Immature natural killer cell (primary cell): Measurements from ENCODE around the gene RFX2. TPM values are rescaled to one million over a fixed set of nuclear protein-coding genes. Genes with fewer than 3 reads are reported as not detected.
"Not testable (repeated sequence)": the region's sequence is repeated elsewhere in the genome, so short reads cannot be mapped to it uniquely, and the experiment has no call there.

Experiments used
- DNase-seq, 3 donors: peaks; one replicate each; pipeline ENCODE4 v3.0.0; 2022; ENCODE audit warnings: mixed read lengths in 1 of 3
- H3K27ac Mint-ChIP-seq, 6 donors: one replicate each; pipeline ENCODE4 v1.8.0; 2020; ENCODE audit warnings: mixed read lengths in 6 of 6, mild to moderate bottlenecking in 5 of 6, inconsistent platforms in 4 of 6, moderate library complexity in 3 of 6
- H3K27me3 Mint-ChIP-seq, 3 donors: one replicate each; pipeline ENCODE4 v1.8.0; 2020 to 2021; ENCODE audit warnings: low read depth in 3 of 3, mild to moderate bottlenecking in 3 of 3, mixed read lengths in 3 of 3, moderate library complexity in 3 of 3, inconsistent platforms in 1 of 3
- H3K36me3 Mint-ChIP-seq, 3 donors: one replicate each; pipeline ENCODE4 v1.8.0; 2020; ENCODE audit warnings: mixed read lengths in 3 of 3, inconsistent platforms in 2 of 3, mild to moderate bottlenecking in 2 of 3
- H3K4me1 Mint-ChIP-seq, 2 donors: one replicate each; pipeline ENCODE4 v1.8.0; 2020; ENCODE audit warnings: inconsistent platforms in 2 of 2, mild to moderate bottlenecking in 2 of 2, mixed read lengths in 2 of 2, moderate library complexity in 1 of 2
- H3K4me3 Mint-ChIP-seq, 5 donors: one replicate each; pipeline ENCODE4 v1.8.0; 2020; ENCODE audit warnings: mild to moderate bottlenecking in 5 of 5, mixed read lengths in 5 of 5, inconsistent platforms in 3 of 5, moderate library complexity in 3 of 5
- H3K9me3 Mint-ChIP-seq, 6 donors: one replicate each; pipeline ENCODE4 v1.8.0; 2020; ENCODE audit warnings: mild to moderate bottlenecking in 6 of 6, mixed read lengths in 6 of 6, inconsistent platforms in 4 of 6, moderate library complexity in 3 of 6
- polyA plus RNA-seq, 3 donors: library from polyadenylated mRNA; unstranded; fragments of 300-500 nt; fragmentation: Illumina TruSeq; gene quantifications; one replicate each; pipeline ENCODE4 v1.2.3, GENCODE V29; 2021

Gene RFX2
- polyA plus RNA-seq, 3 donors from 2014 or later: 2.2 to 3.9 TPM; not detected in 1

DNA sequence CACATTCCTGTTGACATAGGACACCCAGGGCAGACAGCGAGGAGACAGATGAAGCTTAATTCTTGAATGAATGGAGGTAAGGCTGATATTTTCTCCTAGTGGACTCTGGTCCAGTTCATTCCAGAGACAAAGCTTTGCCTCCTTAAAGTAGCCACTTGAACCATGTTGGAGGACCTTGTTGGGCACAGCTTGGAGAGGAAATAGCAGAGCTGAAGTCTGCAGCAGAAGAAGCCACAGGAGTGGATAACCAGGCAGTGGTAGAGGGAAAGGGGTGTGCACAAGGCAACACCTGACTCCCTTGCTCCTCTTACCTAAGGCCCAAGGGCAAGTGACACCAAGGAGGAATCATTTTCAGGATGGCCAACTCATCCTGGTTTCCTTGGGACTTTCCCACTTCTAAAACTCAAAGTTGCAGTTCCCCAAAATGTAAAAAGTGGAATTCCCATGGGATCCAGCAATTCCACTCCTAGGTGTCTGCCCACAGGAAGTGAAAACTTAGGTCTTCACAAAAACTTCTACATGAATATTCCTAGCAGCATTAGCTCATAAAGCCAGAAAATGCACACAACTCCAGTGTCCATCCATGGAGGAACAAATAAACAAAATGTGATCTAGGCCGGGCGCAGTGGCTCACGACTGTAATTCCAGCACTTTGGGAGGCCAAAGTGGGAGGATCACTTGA is 6.6 kb upstream of the RFX2 start:
- Mint-ChIP-seq H3K27ac (no peak overlapping the region), H3K27me3 (peaks cover 0 to 8% (median 5%) of the 10 kb centered on the region in 3 donors), H3K36me3 (peaks cover 4 to 7% (median 7%) of the 10 kb centered on the region in 3 donors), H3K9me3 (peaks cover 2 to 12% (median 9%) of the 10 kb centered on the region in 6 donors), H3K4me1 (no peaks in the 10 kb centered on the region), H3K4me3 (no peak overlapping the region)
- no peak for DNase-seq

- Mint-ChIP-seq H3K4me1 (peaks cover 3 to 5% of the 10 kb centered on the region in 2 donors), H3K4me3 (no peak overlapping the region)
These were observed 5.7 kb upstream of the RFX2 start for GRCh38 chr19:6115992-6116391.

DNA sequence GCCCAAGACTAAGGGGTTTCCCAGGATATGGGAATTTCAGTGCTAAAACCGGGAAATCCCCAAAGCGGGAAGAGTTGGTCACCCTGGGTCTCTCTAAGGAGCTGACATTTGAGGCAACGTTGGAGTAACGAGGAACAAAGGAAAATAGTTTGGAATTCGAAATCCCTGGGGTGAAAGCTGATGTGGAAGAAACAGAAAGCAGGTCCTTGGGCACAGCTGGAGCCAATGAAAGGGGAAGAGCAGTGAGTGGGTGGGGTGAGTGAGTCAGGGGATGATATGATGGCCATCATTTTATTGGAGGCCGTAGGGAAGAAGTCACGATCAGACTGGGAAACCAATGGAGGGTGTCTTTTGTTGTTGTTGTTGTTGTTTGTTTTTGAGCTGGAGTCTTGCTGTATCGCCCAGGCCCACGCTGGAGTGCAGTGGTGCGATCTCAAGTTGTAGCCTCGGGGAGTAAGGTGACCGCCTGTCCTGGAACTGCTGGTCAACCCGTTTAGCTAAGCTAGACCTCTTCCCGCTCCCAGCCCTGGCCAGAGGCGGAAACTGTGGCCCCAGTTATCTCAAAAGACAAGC is 3.4 kb upstream of the RFX2 start:
- no peak overlapping the region for H3K27ac Mint-ChIP-seq

More at GRCh38 chr19:6115992-6116391, 5.7 kb upstream of the RFX2 start:
- peaks cover 4 to 7% (median 7%) of the 10 kb centered on the region in 3 donors for H3K36me3 Mint-ChIP-seq
- peaks cover 2 to 12% (median 9%) of the 10 kb centered on the region in 6 donors for H3K9me3 Mint-ChIP-seq
- H3K27ac Mint-ChIP-seq: no peak overlapping the region
- peaks cover 0 to 8% (median 8%) of the 10 kb centered on the region in 3 donors for H3K27me3 Mint-ChIP-seq
- DNase-seq: no peak

DNA sequence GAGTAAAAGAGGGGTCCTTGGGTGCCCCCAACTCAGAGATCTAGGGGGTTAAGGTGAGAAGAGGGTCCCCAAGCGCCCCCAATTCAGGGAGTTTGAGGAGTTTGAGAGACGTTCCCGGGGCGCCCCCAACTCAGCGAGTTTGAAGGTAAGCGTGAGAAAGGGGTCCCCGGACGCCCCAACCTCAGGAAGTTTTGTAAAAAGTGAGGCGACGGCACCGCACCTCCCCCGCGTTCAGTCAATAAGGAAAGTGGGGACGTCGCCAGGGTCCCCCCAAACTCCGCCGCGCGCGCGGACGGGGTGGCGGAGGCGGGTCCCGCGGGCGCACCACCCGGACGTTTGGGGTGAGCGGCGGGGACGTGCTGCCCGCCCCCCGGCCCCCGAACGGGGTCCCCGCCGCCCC is 353 bp downstream of the RFX2 start:
- DNase-seq: no peak
- peaks cover 0 to 4% (median 0%) of the 10 kb centered on the region in 6 donors for H3K9me3 Mint-ChIP-seq
- peaks cover 23 to 26% of the 10 kb centered on the region in 2 donors for H3K4me1 Mint-ChIP-seq
- peak overlapping the region in 5 of 6 donors; percentile 66 to 90 (median 88) for H3K27ac Mint-ChIP-seq
- H3K4me3 Mint-ChIP-seq: peak overlapping the region; percentile 76 to 95 (median 91)
- no peaks in the 10 kb centered on the region for H3K36me3 Mint-ChIP-seq
- H3K27me3 Mint-ChIP-seq: peaks cover 12 to 24% (median 23%) of the 10 kb centered on the region in 3 donors

More for the DNA sequence above, 3.4 kb upstream of the RFX2 start:
- Mint-ChIP-seq H3K9me3 (peaks cover 0 to 2% (median 1%) of the 10 kb centered on the region in 6 donors), H3K27me3 (peaks cover 8 to 17% (median 12%) of the 10 kb centered on the region in 3 donors), H3K36me3 (peaks cover 0 to 3% (median 0%) of the 10 kb centered on the region in 3 donors), H3K4me1 (peaks cover 15 to 17% of the 10 kb centered on the region in 2 donors), H3K4me3 (no peak overlapping the region)
- no peak for DNase-seq

- H3K4me1 Mint-ChIP-seq: peaks cover 23 to 26% of the 10 kb centered on the region in 2 donors
- H3K27ac Mint-ChIP-seq: peak overlapping the region in 5 of 6 donors; percentile 66 to 90 (median 88)
- DNase-seq: peak; percentile 56 to 62 (median 57)
- peaks cover 12 to 26% (median 23%) of the 10 kb centered on the region in 3 donors for H3K27me3 Mint-ChIP-seq
- peak overlapping the region; percentile 76 to 95 (median 91) for H3K4me3 Mint-ChIP-seq
- H3K9me3 Mint-ChIP-seq: peaks cover 0 to 4% (median 0%) of the 10 kb centered on the region in 6 donors
- no peaks in the 10 kb centered on the region for H3K36me3 Mint-ChIP-seq
These were observed 1.3 kb downstream of the RFX2 start for GRCh38 chr19:6108721-6109633.

DNA sequence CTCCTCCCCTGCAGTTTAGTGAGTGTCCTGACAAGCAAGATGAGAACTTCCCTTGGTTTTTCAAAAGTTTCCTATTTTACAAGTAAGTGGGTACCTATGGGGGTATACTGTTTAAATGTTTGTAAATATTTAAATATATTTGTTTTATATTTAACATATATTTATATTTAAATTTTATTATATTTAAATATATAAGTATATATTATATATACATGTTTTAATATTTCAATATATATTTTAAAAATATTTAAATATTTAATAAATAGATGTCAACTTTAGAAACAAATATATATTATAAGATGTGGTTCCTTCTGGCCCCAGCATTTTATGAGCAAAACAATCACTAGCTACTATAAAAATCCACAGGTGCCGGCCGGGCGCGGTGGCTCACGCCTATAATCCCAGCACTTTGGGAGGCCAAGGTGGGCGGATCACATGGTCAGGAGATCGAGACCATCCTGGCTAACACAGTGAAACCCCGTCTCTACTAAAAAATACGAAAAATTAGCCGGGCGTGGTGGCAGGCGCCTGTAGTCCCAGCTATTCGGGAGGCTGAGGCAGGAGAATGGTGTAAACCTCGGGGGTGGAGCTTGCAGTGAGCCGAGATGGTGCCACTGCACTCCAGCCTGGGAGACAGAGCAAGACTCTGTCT is 3.5 kb downstream of the RFX2 start:
- not testable (repeated sequence) for H3K36me3 Mint-ChIP-seq, H3K9me3 Mint-ChIP-seq, DNase-seq, H3K27ac Mint-ChIP-seq, H3K4me3 Mint-ChIP-seq
- Mint-ChIP-seq H3K27me3 (peaks cover 12 to 25% (median 23%) of the 10 kb centered on the region in 3 donors), H3K4me1 (peaks cover 24 to 29% of the 10 kb centered on the region in 2 donors)

DNA sequence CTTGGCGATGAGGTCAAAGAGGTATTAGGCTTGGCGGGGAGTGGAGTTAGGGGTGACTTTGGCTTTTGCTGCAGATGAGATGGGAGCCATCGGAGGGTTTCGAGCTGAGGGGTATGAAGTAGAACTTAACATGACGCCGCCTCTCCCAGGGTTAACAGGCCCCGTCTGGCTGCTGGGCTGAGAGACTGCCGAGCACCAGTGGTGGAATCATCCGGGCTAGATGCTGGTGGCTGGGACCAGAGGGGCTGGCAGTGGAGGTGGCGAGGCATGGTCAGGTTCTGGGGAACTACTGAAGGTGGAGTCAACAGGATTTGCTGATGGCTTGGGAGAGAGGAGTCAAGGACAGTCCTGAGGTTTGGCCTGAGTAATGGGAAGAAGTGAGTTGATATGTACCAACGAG is 4.9 kb downstream of the RFX2 start:
- Mint-ChIP-seq H3K9me3 (peaks cover 0 to 2% (median 0%) of the 10 kb centered on the region in 6 donors), H3K27ac (no peak overlapping the region), H3K4me3 (no peak overlapping the region), H3K4me1 (peaks cover 30 to 37% of the 10 kb centered on the region in 2 donors), H3K36me3 (peaks cover 0 to 6% (median 1%) of the 10 kb centered on the region in 3 donors), H3K27me3 (peaks cover 12 to 24% (median 22%) of the 10 kb centered on the region in 3 donors)
- DNase-seq: no peak

DNA sequence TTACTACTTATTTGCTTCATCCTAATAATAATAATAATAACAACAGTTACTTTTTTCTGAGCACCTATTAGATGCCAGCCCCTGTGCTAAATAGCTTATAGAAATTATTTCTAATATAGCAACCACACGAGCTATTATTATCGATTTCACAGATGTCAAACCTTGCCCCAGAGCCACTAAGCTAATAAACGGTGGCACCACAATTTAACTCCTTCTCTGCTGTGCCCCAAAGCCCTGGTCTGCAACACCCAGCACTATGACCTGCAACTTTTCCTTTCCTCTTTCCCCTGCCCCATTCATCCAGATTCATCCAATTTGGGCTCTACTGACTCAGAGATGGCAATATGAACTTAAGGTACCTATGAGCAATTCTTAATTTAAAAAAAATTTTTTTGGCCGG is 6.4 kb downstream of the RFX2 start:
- peaks cover 28 to 37% of the 10 kb centered on the region in 2 donors for H3K4me1 Mint-ChIP-seq
- H3K36me3 Mint-ChIP-seq: peaks cover 5 to 10% (median 5%) of the 10 kb centered on the region in 3 donors
- H3K27ac Mint-ChIP-seq: no peak overlapping the region
- H3K9me3 Mint-ChIP-seq: peaks cover 0 to 5% (median 0%) of the 10 kb centered on the region in 6 donors
- DNase-seq: no peak
- H3K27me3 Mint-ChIP-seq: peaks cover 9 to 21% (median 14%) of the 10 kb centered on the region in 3 donors
- H3K4me3 Mint-ChIP-seq: no peak overlapping the region

DNA sequence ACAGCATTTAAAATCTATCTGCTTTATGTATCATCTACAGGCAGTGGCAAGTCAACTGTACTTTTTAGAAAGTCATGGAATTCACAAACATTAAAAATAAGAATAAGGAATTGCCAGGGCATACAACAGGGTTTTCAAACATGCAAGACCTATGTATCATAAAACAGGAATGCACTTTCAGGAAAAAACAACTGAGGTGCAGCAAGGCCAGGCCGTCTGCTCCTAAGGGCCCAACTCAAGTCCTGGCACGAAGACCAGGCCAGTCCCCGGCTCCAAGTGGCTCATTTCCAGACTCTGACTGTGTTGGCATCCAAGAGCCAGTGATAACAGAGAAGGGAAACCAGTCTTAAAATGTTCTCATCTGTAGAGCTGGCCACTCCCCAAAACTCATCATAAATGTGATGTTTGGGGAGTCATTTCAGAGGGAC is 7.1 kb downstream of the RFX2 start:
- Mint-ChIP-seq H3K4me3 (no peak overlapping the region), H3K9me3 (peaks cover 0 to 5% (median 0%) of the 10 kb centered on the region in 6 donors), H3K27me3 (peaks cover 3 to 14% (median 8%) of the 10 kb centered on the region in 3 donors), H3K36me3 (peaks cover 5 to 10% (median 5%) of the 10 kb centered on the region in 3 donors), H3K4me1 (peaks cover 21 to 30% of the 10 kb centered on the region in 2 donors), H3K27ac (no peak overlapping the region)
- no peak for DNase-seq

- H3K4me3 Mint-ChIP-seq: peak overlapping the region in 2 of 5 donors; percentile 11 to 45
- H3K27me3 Mint-ChIP-seq: peaks cover 3 to 9% (median 6%) of the 10 kb centered on the region in 3 donors
- no peak overlapping the region for H3K27ac Mint-ChIP-seq
- DNase-seq: no peak
- peaks cover 18 to 26% of the 10 kb centered on the region in 2 donors for H3K4me1 Mint-ChIP-seq
- peaks cover 0 to 5% (median 0%) of the 10 kb centered on the region in 6 donors for H3K9me3 Mint-ChIP-seq
- peaks cover 5 to 10% (median 5%) of the 10 kb centered on the region in 3 donors for H3K36me3 Mint-ChIP-seq
These were observed 8.3 kb downstream of the RFX2 start for GRCh38 chr19:6101991-6102390.

DNA sequence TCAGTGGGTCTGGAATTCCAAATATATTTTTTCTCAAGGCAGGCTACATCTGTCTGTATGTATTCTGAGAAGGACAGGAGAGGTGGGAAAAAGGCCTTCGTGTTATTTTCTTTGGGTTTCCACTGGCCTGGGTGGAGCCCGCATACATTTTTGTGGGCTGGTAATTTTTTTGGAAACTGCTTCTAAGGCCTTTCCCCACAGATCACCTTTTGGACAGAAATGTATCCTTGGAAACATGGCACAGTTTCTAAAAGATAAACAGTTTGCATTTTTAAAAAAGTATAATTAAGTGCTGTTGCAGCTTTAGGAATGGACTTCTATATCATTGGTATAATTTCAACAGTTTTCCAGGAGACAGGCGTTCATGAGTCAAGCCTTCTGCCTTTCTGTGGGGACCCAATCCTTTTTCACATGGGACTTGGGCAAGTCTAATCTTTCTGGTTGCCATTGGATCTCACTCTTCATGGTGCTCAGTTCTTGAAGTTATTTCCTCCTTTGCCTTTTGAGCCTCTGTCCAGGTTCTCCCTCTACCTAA is 8.9 kb downstream of the RFX2 start:
- Mint-ChIP-seq H3K27ac (peak overlapping the region in 2 of 6 donors; percentile 56 to 73), H3K36me3 (peaks cover 5 to 10% (median 5%) of the 10 kb centered on the region in 3 donors), H3K4me1 (peaks cover 18 to 26% of the 10 kb centered on the region in 2 donors), H3K27me3 (peaks cover 3 to 9% (median 8%) of the 10 kb centered on the region in 3 donors), H3K9me3 (peaks cover 0 to 5% (median 0%) of the 10 kb centered on the region in 6 donors), H3K4me3 (peak overlapping the region in 1 of 5 donors; percentile 16)
- no peak for DNase-seq

GRCh38 chr19:6100284-6100915 is 9.9 kb downstream of the RFX2 start:
- Mint-ChIP-seq H3K27me3 (peaks cover 3 to 9% (median 8%) of the 10 kb centered on the region in 3 donors), H3K36me3 (peaks cover 5 to 10% (median 5%) of the 10 kb centered on the region in 3 donors), H3K4me1 (peaks cover 18 to 26% of the 10 kb centered on the region in 2 donors), H3K9me3 (peaks cover 0 to 5% (median 0%) of the 10 kb centered on the region in 6 donors), H3K27ac (peak overlapping the region; percentile 81 to 96 (median 88)), H3K4me3 (peak overlapping the region; percentile 80 to 91 (median 86))
- peak; percentile 54 to 59 (median 57) for DNase-seq
